ENCODE results near the gene DAZAP1.

- no peak for TF ChIP-seq CTCF (IDR thresholded peaks at IDR 0.05; ENCODE audit: insufficient read depth, low read length, poor library complexity, severe bottlenecking)
- TF ChIP-seq EZH2phosphoT487 (conservative IDR thresholded peaks at IDR 0.05; ENCODE audit: low read length) = no peak
Measured at GRCh38 chr19:1449467-1450442, 42.4 kb downstream of the DAZAP1 start, which contains the start of gene APC2.
